ENCODE results near the gene NCEH1.

DNA sequence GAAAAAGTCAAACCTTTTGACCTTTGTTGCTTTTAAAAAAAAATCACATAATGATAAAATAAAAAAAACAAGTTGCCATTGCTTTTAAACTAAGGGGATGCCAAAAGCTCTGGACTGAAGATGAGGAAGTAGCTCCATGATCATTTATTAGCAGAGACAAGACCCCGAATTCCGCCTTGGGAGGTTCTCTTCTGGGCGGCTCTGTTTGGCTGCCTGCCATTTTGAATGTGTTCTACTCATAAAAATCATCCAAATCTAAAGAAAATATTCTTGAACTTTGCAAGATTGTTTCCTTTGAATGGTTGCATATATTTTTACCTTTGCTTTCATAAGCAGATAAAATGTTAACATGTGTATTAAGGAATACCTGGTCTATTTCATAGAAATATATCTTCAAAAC is 63.8 kb downstream of the NCEH1 start:
- TF ChIP-seq CTCF (IDR thresholded peaks at IDR 0.05; ENCODE audit: borderline replicate concordance, extremely low read depth, low read length, poor library complexity, severe bottlenecking) (no peak), EZH2 (IDR thresholded peaks at IDR 0.05; ENCODE audit: borderline replicate concordance, low read depth, low read length, severe bottlenecking) (no peak)

Data from DND-41 (cell line).